ENCODE data around the gene TEK.

DNA sequence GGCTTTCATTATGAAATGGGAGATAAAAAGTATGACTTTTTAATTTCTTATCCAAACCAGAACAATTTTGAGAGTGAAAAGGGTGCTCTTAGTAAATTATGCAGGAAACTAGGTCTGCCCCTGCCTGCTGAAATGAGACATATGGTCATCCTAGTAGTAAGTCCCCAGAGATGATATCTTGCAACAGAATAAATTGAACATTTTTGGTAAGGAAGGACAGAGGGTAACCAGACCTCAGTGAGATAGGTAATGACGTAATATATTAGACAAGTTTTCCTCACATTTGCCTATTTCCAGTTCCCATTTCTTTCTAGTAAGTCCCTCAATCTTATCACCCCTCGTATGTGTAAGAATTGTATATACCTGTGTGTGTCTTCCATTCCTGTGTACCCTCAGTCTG is 96.2 kb downstream of the TEK start:
- TF ChIP-seq TAF1 (IDR thresholded peaks at IDR 0.05; ENCODE audit: borderline replicate concordance, insufficient read depth, low read length): no peak
- no peak for TF ChIP-seq POLR2AphosphoS5 (IDR thresholded peaks at IDR 0.05; ENCODE audit: low read depth, low read length)
- TF ChIP-seq REST (IDR thresholded peaks at IDR 0.05; ENCODE audit: insufficient read depth in 1 of 2, low read depth in 2 of 2, low read length in 2 of 2): no peak
